SU-DHL-6 (cell line): Measurements from ENCODE around the gene FIGN.

Experiments
- H2AFZ ChIP-seq: fragments of 200-600 bp; sonication (generic); 2 replicates; pipeline ENCODE4 v1.6.1; 2014; ENCODE audit warnings: low read depth, mild to moderate bottlenecking, moderate library complexity, mixed read lengths, antibody characterized with exemption, low read length; ENCODE audit not compliant: severe bottlenecking
- H3F3A ChIP-seq: fragments of 200-600 bp; shearing (Covaris generic); 2 replicates; pipeline ENCODE4 v1.6.0; 2016; ENCODE audit warnings: antibody characterized with exemption, mild to moderate bottlenecking; ENCODE audit not compliant: insufficient read depth
- H3K27ac ChIP-seq: fragments of 200-600 bp; sonication (generic); 2 replicates; pipeline ENCODE4 v1.5.1; 2016; ENCODE audit warnings: low read depth, mild to moderate bottlenecking, low read length, moderate library complexity, mixed read lengths
- H3K27me3 ChIP-seq: fragments of 200-600 bp; sonication (generic), shearing (Covaris generic); 2 replicates; pipeline ENCODE4 v1.6.0; 2014; ENCODE audit warnings: mild to moderate bottlenecking, low read length
- H3K36me3 ChIP-seq: fragments of 200-600 bp; sonication (generic); 2 replicates; pipeline ENCODE4 v1.6.1; 2014; ENCODE audit warnings: mild to moderate bottlenecking, low read length, mixed read lengths
- H3K4me2 ChIP-seq: fragments of 300-600, 200-600 bp; shearing (Covaris generic), sonication (generic); 2 replicates; pipeline ENCODE4 v1.6.0; 2014; ENCODE audit warnings: low read length, low read depth, mild to moderate bottlenecking; ENCODE audit not compliant: poor library complexity, severe bottlenecking
- H3K4me3 ChIP-seq: fragments of 200-600 bp; sonication (generic); 2 replicates; pipeline ENCODE4 v1.5.1; 2014; ENCODE audit warnings: antibody characterized with exemption, low read length, mild to moderate bottlenecking, mixed read lengths; ENCODE audit not compliant: insufficient read depth, poor library complexity, severe bottlenecking
- H3K79me2 ChIP-seq: fragments of 200-600 bp; sonication (generic); 2 replicates; pipeline ENCODE4 v1.6.1; 2014; ENCODE audit warnings: mild to moderate bottlenecking, low read length, moderate library complexity; ENCODE audit not compliant: insufficient read depth
- H3K9ac ChIP-seq: fragments of 200-600 bp; sonication (generic); 2 replicates; pipeline ENCODE4 v1.7.0; 2014; ENCODE audit warnings: mild to moderate bottlenecking, low read length
- H3K9me2 ChIP-seq: fragments of 200-600 bp; sonication (generic); replicated peaks from 2 replicates; pipeline ENCODE4 v1.6.1; 2014; ENCODE audit warnings: low read length; ENCODE audit not compliant: insufficient read depth
- H3K9me3 ChIP-seq: fragments of 200-600 bp; sonication (generic); 2 replicates; pipeline ENCODE4 v1.6.1; 2014; ENCODE audit warnings: low read length, mixed read lengths; ENCODE audit not compliant: insufficient read depth
- H4K20me1 ChIP-seq: fragments of 200-600 bp; sonication (generic); 2 replicates; pipeline ENCODE4 v1.6.1; 2014; ENCODE audit warnings: low read depth, mild to moderate bottlenecking, antibody characterized with exemption, low read length, moderate library complexity, mixed read lengths
- CTCF ChIP-seq: fragments of 200-600 bp; sonication (generic); IDR thresholded peaks from one replicate; pipeline ENCODE4 v1.5.1; 2017; ENCODE audit warnings: antibody characterized with exemption, mild to moderate bottlenecking, low read length, moderate library complexity; ENCODE audit not compliant: insufficient read depth, poor library complexity, severe bottlenecking
- EZH2phosphoT487 ChIP-seq: fragments of 200-600 bp; sonication (generic), shearing (Covaris generic); conservative IDR thresholded peaks from 2 replicates; pipeline ENCODE4 v1.6.1; 2018; ENCODE audit warnings: mild to moderate bottlenecking, antibody characterized with exemption, low read length, moderate library complexity, mixed read lengths

Gene FIGN

GRCh38 chr2:163717993-163718680, 17.7 kb downstream of the FIGN start:
- Histone ChIP-seq H3F3A (no peaks in the 10 kb centered on the region), H3K4me2 (no peak overlapping the region), H3K9me2 (no peaks in the 10 kb centered on the region), H3K4me3 (no peak overlapping the region), H2AFZ (no peak overlapping the region), H3K9ac (no peak overlapping the region), H3K36me3 (no peaks in the 10 kb centered on the region), H3K27ac (no peak overlapping the region), H3K9me3 (no peaks in the 10 kb centered on the region), H3K79me2 (no peaks in the 10 kb centered on the region), H4K20me1 (no peaks in the 10 kb centered on the region), H3K27me3 (no peaks in the 10 kb centered on the region)
- no peak for TF ChIP-seq CTCF
- TF ChIP-seq EZH2phosphoT487: no peak

- H3K36me3 ChIP-seq: no peaks in the 10 kb centered on the region
- H3K4me2 ChIP-seq: no peak overlapping the region
- H3K9me2 ChIP-seq: no peaks in the 10 kb centered on the region
- H2AFZ ChIP-seq: no peak overlapping the region
- no peak overlapping the region for H3K27ac ChIP-seq
- H3K9ac ChIP-seq: no peak overlapping the region
- H3F3A ChIP-seq: no peaks in the 10 kb centered on the region
- no peaks in the 10 kb centered on the region for H3K9me3 ChIP-seq
- H3K27me3 ChIP-seq: no peaks in the 10 kb centered on the region
- no peaks in the 10 kb centered on the region for H4K20me1 ChIP-seq
- TF ChIP-seq EZH2phosphoT487: no peak
- no peaks in the 10 kb centered on the region for H3K79me2 ChIP-seq
- no peak overlapping the region for H3K4me3 ChIP-seq
These were observed 18.3 kb downstream of the FIGN start for GRCh38 chr2:163717515-163717914.

- H3K9ac ChIP-seq: no peak overlapping the region
- no peak overlapping the region for H3K4me2 ChIP-seq
- H3K27ac ChIP-seq: no peak overlapping the region
- H2AFZ ChIP-seq: no peak overlapping the region
- H3K79me2 ChIP-seq: no peaks in the 10 kb centered on the region
- H3K36me3 ChIP-seq: no peaks in the 10 kb centered on the region
- no peak overlapping the region for H3K4me3 ChIP-seq
- TF ChIP-seq CTCF (no peak), EZH2phosphoT487 (no peak)
- H3K9me2 ChIP-seq: no peaks in the 10 kb centered on the region
- no peaks in the 10 kb centered on the region for H3K27me3 ChIP-seq
- H4K20me1 ChIP-seq: no peaks in the 10 kb centered on the region
- no peaks in the 10 kb centered on the region for H3F3A ChIP-seq
- H3K9me3 ChIP-seq: no peaks in the 10 kb centered on the region
These were observed 19.7 kb downstream of the FIGN start for GRCh38 chr2:163716101-163716500.

GRCh38 chr2:163715668-163716067, 20.1 kb downstream of the FIGN start:
- Histone ChIP-seq H4K20me1 (no peaks in the 10 kb centered on the region), H2AFZ (no peak overlapping the region), H3K4me3 (no peak overlapping the region), H3K9ac (no peak overlapping the region), H3K27ac (no peak overlapping the region), H3F3A (no peaks in the 10 kb centered on the region), H3K36me3 (no peaks in the 10 kb centered on the region), H3K79me2 (no peaks in the 10 kb centered on the region), H3K9me2 (no peaks in the 10 kb centered on the region), H3K9me3 (no peaks in the 10 kb centered on the region), H3K4me2 (no peak overlapping the region), H3K27me3 (no peaks in the 10 kb centered on the region)
- TF ChIP-seq CTCF (no peak), EZH2phosphoT487 (no peak)
